ENCODE data around the gene FYN.

The FYN gene

DNA sequence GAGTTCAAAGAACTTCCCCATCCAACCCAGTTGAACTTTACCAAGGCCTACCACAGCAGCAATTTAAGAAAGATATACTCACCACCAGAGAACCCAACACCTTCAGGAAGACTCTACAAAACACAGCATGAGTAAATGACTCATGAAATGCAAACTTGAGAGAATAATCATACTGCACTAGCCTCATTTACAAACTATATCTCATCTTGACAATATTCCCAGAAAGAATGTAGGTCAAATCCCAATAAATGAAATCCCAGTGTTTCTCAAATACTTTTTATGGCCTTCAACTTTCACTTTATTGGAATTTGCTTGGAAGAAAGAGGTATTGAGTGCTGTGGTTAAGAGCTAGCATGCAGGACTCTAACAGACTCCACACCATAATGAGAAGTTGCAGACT is 60.0 kb downstream of the FYN start:
- FAIRE-seq, result no peak
- no peak for DNase-seq (ENCODE audit: extremely low spot score, insufficient read length, low read depth)

DNA sequence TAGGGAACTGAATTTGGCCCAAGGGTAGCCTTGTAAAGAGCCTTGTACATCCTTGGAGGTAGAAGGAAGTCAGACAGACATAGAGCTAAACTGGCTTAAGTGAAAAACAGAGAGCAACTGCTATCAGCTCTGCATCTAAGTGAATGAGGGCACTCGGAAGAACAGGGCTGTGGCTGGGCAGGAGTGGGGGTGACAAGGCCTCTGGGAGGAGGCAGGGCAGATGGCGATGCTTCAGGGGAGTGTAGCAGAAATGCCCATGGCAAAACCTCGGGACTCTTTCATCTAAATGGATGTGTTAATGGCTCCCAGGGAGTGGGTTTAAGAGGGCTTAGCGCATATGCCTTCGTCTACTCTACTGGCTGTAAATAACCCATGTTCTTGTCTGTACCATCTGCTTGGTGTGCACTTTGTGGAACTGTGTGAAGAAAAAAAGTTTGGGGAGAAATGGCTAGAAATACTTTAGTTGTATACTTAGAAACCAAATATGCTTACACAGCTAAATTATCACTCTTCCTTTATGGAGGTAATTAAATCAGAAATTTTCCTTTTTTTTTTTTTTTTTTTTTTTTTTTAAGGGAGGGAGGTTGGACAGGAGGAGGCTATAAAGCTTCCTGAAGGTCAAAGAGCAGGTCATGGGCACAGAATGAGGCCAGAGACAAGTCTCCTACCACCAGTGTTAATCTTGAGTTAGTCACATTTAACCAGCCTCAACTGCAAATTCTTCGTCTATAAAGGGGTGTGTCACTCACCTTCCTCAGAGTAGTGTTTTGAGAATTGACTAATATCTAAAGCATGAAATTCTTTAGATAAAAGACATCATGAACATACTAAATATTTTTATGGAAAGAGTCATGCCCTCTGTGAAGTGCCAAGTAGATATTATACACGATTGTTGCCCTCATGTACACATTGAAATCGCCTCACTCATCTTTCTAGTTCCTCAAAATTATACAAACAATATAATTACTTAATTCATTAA is 60.9 kb downstream of the FYN start:
- FAIRE-seq, result no peak
- DNase-seq (ENCODE audit: extremely low spot score, insufficient read length, low read depth), result no peak

DNA sequence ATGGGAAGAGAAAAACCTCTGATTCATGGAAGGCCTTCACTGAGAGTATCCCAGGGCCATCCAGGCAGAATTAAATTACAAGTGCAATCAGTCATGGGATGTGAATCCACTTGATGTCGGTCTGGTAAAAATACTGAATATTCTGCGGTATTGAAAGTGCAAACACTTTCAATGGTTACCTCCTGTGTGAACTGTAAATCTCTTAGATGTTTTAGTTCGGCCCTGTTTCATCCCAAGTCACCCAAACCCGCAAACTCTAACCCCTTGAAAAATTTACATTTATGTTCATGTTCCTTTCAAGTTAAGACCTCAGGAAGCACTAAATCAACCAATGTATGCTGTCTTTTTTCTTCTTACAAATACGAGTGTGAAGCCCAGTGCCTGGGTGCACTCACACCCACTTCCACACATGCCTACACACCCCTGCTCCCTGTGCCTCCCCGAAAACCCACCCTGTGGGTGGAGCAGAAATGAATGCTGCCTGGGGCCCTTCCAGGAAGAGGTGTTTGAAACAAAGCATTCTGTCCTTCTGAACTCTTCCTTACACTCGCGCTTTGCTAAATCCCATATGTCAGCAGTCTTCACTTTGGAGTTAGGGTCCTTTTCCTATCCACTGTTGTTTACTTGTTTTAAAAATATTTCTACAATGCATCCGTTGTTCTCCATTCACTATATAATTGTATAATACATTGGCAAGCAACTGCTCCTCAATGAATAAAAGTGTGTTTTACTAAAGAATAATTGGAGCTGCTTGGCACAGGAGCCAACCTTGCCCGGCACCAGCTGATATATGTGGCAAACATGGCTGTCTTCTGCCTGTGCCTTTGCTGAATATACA is 62.7 kb downstream of the FYN start:
- FAIRE-seq, result no peak
- no peak for DNase-seq (ENCODE audit: extremely low spot score, insufficient read length, low read depth)

DNA sequence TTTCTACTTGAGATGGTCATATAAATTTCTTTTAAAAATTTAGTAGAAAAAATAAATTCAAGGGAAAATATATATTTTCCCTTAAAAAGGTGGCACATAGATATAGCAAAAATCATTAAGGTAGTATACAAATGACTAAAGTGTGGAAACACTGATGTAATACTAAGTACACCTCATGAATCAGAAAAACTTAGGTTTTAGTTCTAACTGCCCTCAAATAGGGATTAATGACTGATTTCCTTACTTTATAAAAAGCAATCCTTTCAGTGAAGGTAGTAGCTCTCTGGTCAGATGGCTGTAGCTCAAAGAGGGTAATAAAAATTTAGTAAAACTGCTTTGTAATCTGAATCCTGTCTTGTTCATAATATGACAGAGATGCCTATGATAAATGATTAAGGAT is 63.5 kb downstream of the FYN start:
- DNase-seq (ENCODE audit: extremely low spot score, insufficient read length, low read depth) (no peak), FAIRE-seq (no peak)

DNA sequence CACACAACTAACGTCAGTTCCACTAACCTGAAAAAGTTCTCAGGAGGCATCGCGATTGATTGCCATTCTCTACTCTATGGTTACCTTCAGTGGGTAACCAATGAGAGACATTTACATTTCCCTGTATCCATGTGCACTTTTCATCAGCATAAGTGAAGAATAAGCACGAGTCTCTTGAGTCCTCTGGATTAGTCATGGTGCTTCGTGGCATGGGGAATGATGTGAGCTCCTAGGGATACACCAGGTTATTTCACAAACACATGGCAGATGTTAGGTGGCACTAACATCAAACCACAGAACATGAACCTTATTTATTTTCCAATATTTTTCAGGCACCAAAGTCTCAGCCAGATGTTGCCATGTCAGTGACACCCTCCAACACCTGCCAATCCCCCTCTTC is 64.0 kb downstream of the FYN start:
- FAIRE-seq, result no peak
- no peak for DNase-seq (ENCODE audit: extremely low spot score, insufficient read length, low read depth)

DNA sequence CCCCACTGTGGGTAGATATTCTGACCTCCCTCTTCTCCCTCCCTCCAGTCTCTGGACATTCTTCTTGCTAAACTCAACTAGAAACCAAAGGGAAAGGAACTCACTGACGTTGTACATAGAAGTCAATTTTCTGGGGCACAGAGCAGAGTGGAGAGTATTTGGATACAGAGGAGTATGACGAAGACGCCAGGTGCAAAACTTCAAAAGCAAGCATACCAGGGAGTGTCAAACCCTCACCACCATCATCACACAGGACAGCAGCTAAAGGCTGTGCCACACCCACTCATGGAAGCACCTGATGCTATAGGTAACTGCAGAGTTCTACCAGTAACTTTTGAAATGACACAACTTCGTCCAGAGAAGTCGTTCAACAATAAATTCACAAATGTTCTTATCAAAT is 64.8 kb downstream of the FYN start:
- no peak for FAIRE-seq
- no peak for DNase-seq (ENCODE audit: extremely low spot score, insufficient read length, low read depth)

DNA sequence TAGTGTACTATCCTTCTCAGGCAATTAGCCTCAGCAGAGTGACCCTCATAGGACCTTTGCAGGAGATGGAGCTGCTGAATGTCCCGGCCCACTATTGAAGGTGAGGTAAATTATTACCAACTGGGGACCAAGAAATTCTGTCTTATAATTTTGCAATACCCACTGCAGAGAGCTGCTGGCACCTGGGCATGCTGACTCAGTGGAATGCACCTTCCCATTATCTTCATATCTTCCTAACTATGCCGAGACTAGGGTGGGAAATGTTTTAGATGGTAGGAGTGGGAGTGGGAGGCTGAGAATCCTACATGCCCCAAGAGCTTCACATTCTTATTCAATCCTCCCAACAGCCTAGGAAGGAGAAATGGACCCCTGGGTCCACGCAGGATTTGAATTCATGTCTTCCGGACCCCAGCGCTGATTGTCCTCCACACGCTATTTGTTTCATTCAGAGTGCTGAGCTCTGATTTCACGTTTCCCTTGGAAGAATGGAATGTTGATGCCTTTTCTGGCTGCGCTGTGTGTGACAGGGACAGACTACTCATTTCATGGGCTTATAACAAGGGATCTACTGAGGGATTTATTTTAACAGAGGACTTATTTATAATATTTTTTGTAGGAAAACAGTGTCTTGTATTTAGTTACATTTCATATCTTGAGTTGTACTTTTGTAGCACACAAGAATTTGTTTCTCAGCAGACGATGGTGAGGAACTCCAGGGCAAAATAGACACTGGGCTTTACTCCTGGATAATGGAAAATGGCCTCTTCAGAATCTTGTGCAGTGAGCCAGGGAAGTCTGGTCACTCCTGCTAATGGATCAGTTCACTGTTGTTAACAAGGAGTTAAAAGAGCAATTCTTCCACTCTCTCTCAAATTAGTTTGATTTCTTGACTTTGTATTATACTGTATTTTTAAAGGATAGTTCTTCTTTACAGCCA is 66.4 kb downstream of the FYN start:
- no peak for FAIRE-seq

DNA sequence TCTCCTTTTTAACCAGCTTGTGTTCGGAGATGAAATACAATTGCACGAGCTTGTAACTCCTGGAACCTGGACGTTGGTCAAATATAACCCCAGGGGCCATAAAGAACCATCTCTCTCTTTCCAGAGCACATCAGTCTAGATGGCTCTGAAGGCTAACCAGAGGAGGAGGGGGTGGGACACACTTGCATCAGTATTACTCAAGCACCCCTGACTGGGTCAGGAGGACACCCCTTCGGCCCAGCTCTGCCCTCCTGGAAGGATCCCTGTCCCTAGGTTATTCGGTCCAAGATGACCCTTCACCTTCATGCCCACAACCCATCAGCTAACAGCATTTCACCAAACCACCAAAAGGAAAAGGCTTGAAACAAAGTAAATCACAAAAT is 67.1 kb downstream of the FYN start:
- FAIRE-seq (no peak), DNase-seq (ENCODE audit: extremely low spot score, insufficient read length, low read depth) (no peak)

More for the DNA sequence above, 66.4 kb downstream of the FYN start:
- no peak for DNase-seq (ENCODE audit: extremely low spot score, insufficient read length, low read depth)

DNA sequence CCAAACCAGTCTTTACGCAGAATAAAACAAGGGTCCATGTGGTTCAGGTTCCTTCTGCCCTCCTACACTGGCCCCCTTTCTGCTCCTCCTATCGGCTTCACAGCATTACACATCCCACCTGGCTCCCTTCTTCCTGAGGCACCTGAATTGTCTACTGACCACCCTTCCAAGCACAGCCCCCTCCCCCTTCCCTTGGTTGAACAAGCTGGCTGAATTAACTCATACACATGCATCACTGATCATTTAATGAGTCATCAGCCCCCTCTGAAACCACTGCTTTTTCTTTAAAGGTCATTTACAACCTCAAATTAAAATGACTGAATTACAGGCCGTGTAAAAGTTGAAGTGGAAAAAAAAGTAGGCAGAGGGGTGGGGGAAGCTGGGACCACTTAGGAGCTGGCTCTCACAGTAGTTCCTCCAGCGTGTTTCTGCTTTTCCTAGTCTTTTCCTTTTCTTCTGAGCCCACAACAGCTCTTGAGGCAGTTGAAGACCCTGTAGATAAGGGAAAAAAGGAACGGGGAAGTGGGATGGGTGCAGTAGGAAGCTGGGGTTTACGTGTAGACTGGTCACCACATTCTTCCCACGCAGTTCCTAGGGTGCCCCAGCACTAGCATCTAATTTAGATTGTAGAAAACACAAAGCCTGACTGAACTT is 67.6 kb downstream of the FYN start:
- DNase-seq (ENCODE audit: extremely low spot score, insufficient read length, low read depth), result no peak
- peak; percentile 82 for FAIRE-seq

DNA sequence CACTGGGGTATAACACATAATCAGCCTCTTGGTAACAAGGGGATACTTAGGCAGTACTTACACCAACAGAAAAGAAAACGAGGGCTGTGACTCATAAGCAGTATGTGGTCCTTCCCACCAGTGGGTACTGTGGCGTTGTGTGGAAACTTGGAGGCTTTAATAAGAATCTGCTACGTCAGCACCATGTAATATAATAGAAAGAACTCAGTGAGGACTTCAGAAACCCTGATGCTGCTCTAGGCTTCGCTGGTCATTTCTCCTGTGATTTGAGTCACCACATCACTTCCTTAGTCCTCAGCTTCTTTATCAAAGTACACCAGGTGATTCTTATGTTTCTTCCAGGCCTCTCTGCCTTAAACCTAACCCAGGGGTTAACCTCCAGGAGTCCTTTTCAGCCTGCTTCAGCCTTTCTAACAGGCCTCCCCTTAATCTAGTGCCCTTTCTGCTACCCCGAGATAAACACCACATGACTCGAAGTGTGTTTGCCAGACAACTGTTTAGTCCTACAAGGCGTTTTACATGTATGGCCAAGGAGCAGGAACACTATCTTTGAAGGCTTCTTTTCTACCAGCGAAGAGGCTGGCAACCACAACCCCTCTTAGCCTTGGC is 68.5 kb downstream of the FYN start:
- FAIRE-seq, result peak; percentile 66
- DNase-seq (ENCODE audit: extremely low spot score, insufficient read length, low read depth), result no peak

DNA sequence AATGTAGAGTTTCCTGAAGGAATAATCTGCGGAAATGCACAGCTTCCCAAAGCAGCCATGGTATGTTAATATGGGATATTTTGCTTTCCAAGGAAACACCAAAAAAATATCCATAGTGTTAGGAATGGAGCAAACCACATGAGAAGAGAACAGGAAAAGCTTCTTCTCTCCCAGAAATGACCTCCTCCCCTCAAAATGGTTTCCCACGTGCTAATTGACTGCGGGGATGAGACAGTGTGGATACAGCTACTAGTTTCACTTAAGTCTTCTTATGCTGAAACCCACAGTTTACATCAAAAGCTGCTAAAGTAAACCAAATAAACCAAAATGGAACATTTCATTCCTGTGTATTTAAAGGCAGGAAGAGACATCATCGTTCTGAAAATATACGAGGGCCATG is 69.4 kb downstream of the FYN start:
- no peak for DNase-seq (ENCODE audit: extremely low spot score, insufficient read length, low read depth)
- no peak for FAIRE-seq

DNA sequence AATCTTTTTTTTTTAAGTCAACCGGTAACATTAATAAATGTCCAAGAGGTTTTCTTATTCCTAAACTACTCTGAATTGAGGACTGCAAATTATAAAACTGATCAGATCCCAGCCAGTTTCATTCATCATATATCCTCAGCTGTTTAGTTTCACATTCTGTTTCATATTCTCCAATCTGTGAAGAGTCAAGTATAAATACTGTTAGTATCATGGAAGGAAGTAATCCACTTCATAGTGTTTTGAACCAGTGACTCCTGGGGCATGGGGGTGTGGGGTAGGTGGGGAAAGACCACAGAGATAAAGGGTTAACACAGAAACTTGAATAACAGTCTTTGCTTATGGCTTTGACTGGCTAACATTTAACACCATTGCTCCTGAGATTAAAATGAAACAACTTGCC is 69.9 kb downstream of the FYN start:
- DNase-seq (ENCODE audit: extremely low spot score, insufficient read length, low read depth), result no peak
- FAIRE-seq, result peak; percentile 31

DNA sequence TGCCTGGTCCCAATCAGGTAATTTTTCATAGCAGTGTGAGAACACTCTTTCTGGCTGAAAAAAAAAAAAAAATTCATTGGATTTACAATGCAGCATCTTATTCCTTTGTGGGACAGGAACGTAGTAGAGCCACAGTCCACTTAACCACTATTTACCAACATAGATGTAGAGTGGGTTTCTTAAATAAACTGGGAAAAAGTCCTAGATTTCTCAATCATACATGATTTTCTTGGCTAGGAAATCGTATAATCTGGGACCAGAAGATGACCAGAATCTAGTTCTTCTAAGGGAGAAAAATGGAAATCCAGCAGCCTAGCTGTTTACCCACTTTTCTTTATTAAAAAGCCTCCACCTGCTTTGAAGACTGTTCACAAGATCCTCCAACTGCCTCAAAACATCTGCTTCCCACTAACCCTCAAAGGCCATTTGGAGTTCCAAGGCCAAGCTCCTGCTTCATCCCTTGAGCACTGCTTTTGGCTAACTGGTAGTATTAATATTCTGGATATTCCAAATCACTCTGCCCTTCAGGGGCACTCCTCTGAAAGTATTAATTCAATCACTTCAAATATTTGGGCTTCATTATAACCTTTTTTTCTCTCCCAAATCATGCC is 70.4 kb downstream of the FYN start:
- no peak for DNase-seq (ENCODE audit: extremely low spot score, insufficient read length, low read depth)
- no peak for FAIRE-seq

DNA sequence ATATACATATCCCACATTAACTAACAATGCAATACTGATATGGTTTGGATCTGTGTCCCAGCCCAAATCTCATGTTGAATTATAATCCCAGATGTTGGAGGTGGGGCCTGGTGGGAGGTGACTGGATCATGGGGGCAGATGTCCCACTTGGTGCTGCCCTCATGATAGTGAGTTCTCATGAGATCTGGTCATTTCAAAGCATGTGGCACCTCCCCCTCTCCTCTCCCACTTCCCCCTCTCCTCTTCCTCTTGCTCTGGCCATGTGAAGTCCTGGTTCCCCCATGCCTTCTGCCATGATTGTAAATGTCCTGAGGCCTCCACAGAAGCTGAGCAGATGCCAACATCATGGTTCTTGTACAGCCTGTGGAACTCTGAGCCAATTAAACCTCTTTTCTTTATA is 71.2 kb downstream of the FYN start:
- DNase-seq (ENCODE audit: extremely low spot score, insufficient read length, low read depth) (no peak), FAIRE-seq (no peak)

DNA sequence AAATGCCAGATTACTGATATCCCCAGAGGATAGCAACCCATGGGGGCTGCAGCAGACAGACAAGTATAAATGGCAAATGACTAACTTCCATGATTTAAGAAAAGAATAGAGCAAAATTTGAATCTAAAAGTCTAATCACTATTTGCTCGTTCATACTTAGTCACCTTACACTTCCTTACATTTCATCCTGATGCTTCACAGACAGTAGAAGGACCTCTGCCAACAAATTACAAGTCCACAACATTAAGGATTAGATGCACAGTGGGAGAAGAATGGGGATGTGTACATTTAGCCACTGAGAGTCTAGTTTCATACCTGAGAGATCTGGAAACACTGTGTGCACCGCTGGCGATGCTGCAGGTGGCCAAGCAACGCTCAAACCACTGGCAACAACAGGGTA is 72.4 kb downstream of the FYN start:
- DNase-seq (ENCODE audit: extremely low spot score, insufficient read length, low read depth), result no peak
- no peak for FAIRE-seq

DNA sequence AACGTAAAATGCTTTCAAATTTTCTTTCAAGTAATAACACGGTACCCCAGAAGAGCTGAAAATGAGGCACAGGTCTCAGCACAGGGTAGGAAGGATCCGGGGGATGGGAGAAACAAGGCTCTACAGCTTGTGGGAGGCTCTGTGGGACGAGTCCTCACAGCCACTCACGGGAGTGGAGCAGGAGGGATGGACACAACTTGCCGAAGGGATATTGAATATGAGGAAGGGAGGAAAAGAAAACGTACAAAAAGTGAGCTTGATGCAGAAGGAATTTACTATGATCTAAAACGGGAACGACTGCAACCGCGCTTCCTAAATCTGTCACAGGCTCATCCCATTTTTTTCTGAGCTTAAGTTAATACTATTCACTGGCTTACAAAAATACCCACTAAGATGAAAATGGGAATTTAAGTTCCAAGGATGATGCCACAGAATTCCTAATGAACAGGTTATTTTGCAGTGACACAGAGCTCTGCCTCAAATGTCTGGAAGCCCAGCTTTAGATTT is 72.9 kb downstream of the FYN start:
- FAIRE-seq, result no peak
- DNase-seq (ENCODE audit: extremely low spot score, insufficient read length, low read depth), result no peak

DNA sequence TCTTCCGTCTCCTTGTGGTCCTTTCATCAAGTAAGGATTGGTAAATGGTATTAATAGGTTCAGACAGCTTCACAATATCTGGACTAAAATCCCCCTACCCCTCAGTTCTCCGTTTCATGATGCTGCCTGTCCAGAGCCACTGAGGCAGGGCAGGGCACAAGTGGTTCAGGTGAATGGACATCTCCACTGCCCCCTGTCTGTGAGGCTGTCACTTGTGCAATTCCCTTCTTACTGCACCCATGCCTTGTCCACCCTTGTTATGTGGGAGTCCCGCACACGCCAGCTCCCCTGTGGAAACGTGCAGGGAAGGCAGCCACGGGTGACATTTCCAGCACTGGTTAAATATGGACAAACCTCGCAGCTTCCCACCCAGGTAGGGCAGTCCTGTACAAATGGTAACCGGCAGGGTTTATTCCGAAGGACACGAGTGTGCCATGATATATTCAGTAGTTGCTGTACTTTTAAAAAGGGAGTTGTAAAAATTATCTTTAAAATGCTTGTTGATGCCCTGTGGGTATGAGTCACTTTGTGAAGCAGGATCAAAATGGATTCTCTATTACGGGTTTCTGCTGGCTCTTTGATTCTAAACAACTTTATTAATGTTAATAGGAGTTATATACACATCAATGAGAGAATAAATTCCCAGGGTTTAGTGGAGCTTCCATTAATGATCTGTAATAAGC is 73.5 kb downstream of the FYN start:
- no peak for FAIRE-seq
- DNase-seq (ENCODE audit: extremely low spot score, insufficient read length, low read depth), result no peak

DNA sequence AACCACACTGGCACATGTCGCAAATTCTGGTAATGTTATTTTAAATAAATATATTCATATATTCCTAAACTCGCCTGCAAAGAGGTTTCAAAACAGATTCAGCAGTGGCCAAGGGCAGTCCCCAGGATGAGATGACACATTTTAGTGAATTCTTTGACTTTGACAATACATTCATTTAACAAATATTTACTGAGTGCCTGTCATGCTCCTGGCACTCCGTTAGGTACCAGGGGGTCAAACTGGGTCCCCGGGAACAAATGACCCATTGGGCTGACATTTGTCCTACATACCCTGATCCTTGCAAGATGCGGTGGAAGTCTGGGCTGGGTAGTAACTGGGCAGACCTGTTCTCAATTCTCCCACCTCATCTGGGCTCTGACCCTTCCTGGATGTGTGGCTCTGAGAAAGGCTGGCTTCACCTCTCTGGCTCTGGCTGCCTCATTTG is 74.9 kb downstream of the FYN start:
- DNase-seq (ENCODE audit: extremely low spot score, insufficient read length, low read depth), result no peak
- FAIRE-seq, result no peak
